Gastroesophageal sphincter (tissue), 4 donors: Measurements from ENCODE around the gene PLEKHM1. TPM values are rescaled to one million over a fixed set of nuclear protein-coding genes. Genes with fewer than 3 reads are reported as not detected.
A peak's percentile ranks its signal among the peaks of the same experiment; 100 is the strongest.

Experiments used
- ATAC-seq: fragments of 150-250 bp; one replicate; pipeline ENCODE4 v1.9.1; 2016; ENCODE audit warnings: mild to moderate bottlenecking, moderate library complexity
- H3K27ac ChIP-seq, 4 donors: fragments of 200-600 bp; sonication (generic) in 3 of 4; 1 replicate in 3 of 4; 2 replicates in 1 of 4; pipeline ENCODE4 v1.5.1; 2016 to 2019
- H3K27me3 ChIP-seq: fragments of 200-600 bp; sonication (generic); one replicate; pipeline ENCODE4 v1.5.1; 2019
- H3K36me3 ChIP-seq, 2 donors: fragments of 200-600 bp; sonication (generic); one replicate each; pipeline ENCODE4 v1.5.1; 2019; ENCODE audit warnings: control low read depth in 1 of 2
- H3K4me1 ChIP-seq, 3 donors: fragments of 200-600 bp; sonication (generic); 1 replicate in 2 of 3; 2 replicates in 1 of 3; pipeline ENCODE4 v1.5.1; 2016 to 2019; ENCODE audit warnings: control low read depth in 2 of 3
- H3K4me3 ChIP-seq, 2 donors: fragments of 200-600 bp; sonication (generic); one replicate each; pipeline ENCODE4 v1.5.1; 2019; ENCODE audit warnings: mild to moderate bottlenecking in 1 of 2, moderate library complexity in 1 of 2
- H3K9me3 ChIP-seq, 3 donors: fragments of 200-600 bp; sonication (generic); one replicate each; pipeline ENCODE4 v1.5.1; 2017 to 2019; ENCODE audit warnings: control low read depth in 2 of 3
- CTCF ChIP-seq, 4 experiments: fragments of 200-600 bp in 2 of 4; fragments of 450-650 bp in 2 of 4; sonication (generic) in 1 of 4; IDR thresholded peaks; one replicate each; pipeline ENCODE4 v1.5.1; 2017 to 2019; ENCODE audit warnings: antibody characterized with exemption in 4 of 4, mild to moderate bottlenecking in 2 of 4, moderate library complexity in 2 of 4
- EP300 ChIP-seq: sonication (generic); formaldehyde crosslinking; IDR thresholded peaks from one replicate; pipeline ENCODE4 v1.6.1; 2017; ENCODE audit warnings: antibody characterized with exemption, mild to moderate bottlenecking
- POLR2A ChIP-seq, 2 donors: fragments of 450-650 bp; IDR thresholded peaks; one replicate each; pipeline ENCODE4 v1.6.1; 2017; ENCODE audit warnings: antibody characterized with exemption in 2 of 2, mild to moderate bottlenecking in 2 of 2, moderate library complexity in 1 of 2
- POLR2AphosphoS5 ChIP-seq: sonication (generic); formaldehyde crosslinking; IDR thresholded peaks from one replicate; pipeline ENCODE4 v1.6.1; 2017; ENCODE audit warnings: antibody characterized with exemption
- WGBS, 2 donors: methylation state at CpG; one replicate each; pipeline ENCODE4 v1.1.5; 2018; ENCODE audit warnings: low coverage in 1 of 2; 5-methylcytosine and 5-hydroxymethylcytosine counted together
- total RNA-seq, 4 donors: library from RNA; depleted of rRNA; stranded (reverse); fragments of >200 nt; gene quantifications; one replicate each; pipeline ENCODE4 v1.1.0, GENCODE V29; 2016

The PLEKHM1 gene
- total RNA-seq, 4 donors from 2014 or later: 17.8 to 36.5 (median 29.2) TPM

- Histone ChIP-seq H3K4me1 (peaks cover 0 to 60% (median 43%) of the 10 kb centered on the region in 3 donors), H3K9me3 (no peaks in the 10 kb centered on the region), H3K27me3 (peaks cover 78% of the 10 kb centered on the region), H3K27ac (peak overlapping the region in 1 of 4 donors; percentile 78), H3K4me3 (peak overlapping the region; percentile 13 to 53), H3K36me3 (peaks cover 0 to 25% of the 10 kb centered on the region in 2 donors)
- WGBS, 2 donors: 0% methylated on average over 1 of the region's 47 CpGs; no CpG with 5 or more reads in 1 of the 2 donors
- TF ChIP-seq EP300 (no peak), POLR2A (IDR thresholded peaks at IDR 0.05) (no peak), POLR2AphosphoS5 (no peak), CTCF (IDR thresholded peaks at IDR 0.05) (no peak)
- ATAC-seq: no peak
Measured at GRCh38 chr17:45430738-45431530, 59.6 kb downstream of the PLEKHM1 start.

GRCh38 chr17:45430006-45430737, 60.3 kb downstream of the PLEKHM1 start:
- TF ChIP-seq EP300 (no peak), POLR2AphosphoS5 (no peak), CTCF (IDR thresholded peaks at IDR 0.05) (no peak), POLR2A (IDR thresholded peaks at IDR 0.05) (no peak)
- Histone ChIP-seq H3K4me3 (peak overlapping the region in 1 of 2 donors; percentile 53), H3K9me3 (no peaks in the 10 kb centered on the region), H3K36me3 (peaks cover 0 to 17% of the 10 kb centered on the region in 2 donors), H3K4me1 (peaks cover 0 to 60% (median 43%) of the 10 kb centered on the region in 3 donors), H3K27ac (no peak overlapping the region), H3K27me3 (peaks cover 85% of the 10 kb centered on the region)
- WGBS, 2 donors: 29% methylated on average over 9 of the region's 68 CpGs; no CpG with 5 or more reads in 1 of the 2 donors
- ATAC-seq: no peak

GRCh38 chr17:45429339-45430005, 61.0 kb downstream of the PLEKHM1 start:
- Histone ChIP-seq H3K27ac (no peak overlapping the region), H3K27me3 (peaks cover 88% of the 10 kb centered on the region), H3K4me1 (peaks cover 0 to 60% (median 43%) of the 10 kb centered on the region in 3 donors), H3K4me3 (no peak overlapping the region), H3K9me3 (no peaks in the 10 kb centered on the region), H3K36me3 (peaks cover 0 to 10% of the 10 kb centered on the region in 2 donors)
- WGBS, 2 donors: 20% methylated on average over 1 of the region's 82 CpGs; no CpG with 5 or more reads in 1 of the 2 donors
- TF ChIP-seq POLR2A (IDR thresholded peaks at IDR 0.05): no peak
- no peak for TF ChIP-seq POLR2AphosphoS5
- TF ChIP-seq EP300: no peak
- TF ChIP-seq CTCF (IDR thresholded peaks at IDR 0.05): no peak
- no peak for ATAC-seq

- whole genome bisulfite sequencing, 2 donors: 15 to 23% methylated on average over 10 to 11 of the region's 15 CpGs
- Histone ChIP-seq H3K9me3 (no peaks in the 10 kb centered on the region), H3K4me3 (no peak overlapping the region), H3K27ac (no peak overlapping the region), H3K4me1 (peaks cover 0 to 60% (median 43%) of the 10 kb centered on the region in 3 donors), H3K36me3 (peaks cover 0 to 5% of the 10 kb centered on the region in 2 donors), H3K27me3 (peaks cover 87% of the 10 kb centered on the region)
- TF ChIP-seq POLR2AphosphoS5 (no peak), CTCF (IDR thresholded peaks at IDR 0.05) (no peak), EP300 (no peak), POLR2A (IDR thresholded peaks at IDR 0.05) (no peak)
- ATAC-seq: no peak
Measured at GRCh38 chr17:45428931-45429338, 61.6 kb downstream of the PLEKHM1 start.
